HEK293T (cell line): ENCODE measurements around the gene CYP1B1.

Experiments used
- ARNT ChIP-seq: fragments of 450-650 bp; IDR thresholded peaks from 2 replicates; pipeline ENCODE4 v1.6.1; 2017; ENCODE audit warnings: mild to moderate bottlenecking
- BHLHE40 ChIP-seq: fragments of 450-650 bp; IDR thresholded peaks from 2 replicates; pipeline ENCODE4 v1.6.1; 2016; ENCODE audit warnings: mild to moderate bottlenecking, moderate library complexity, borderline replicate concordance
- ELF4 ChIP-seq: fragments of 450-650 bp; IDR thresholded peaks from 2 replicates; pipeline ENCODE4 v1.6.1; 2017; ENCODE audit warnings: antibody characterized with exemption
- FOXA1 ChIP-seq: fragments of 450-650 bp; IDR thresholded peaks from 2 replicates; pipeline ENCODE4 v1.6.1; 2016; ENCODE audit warnings: mild to moderate bottlenecking
- FOXK2 ChIP-seq: fragments of 450-650 bp; IDR thresholded peaks from 2 replicates; pipeline ENCODE4 v1.6.1; 2016; ENCODE audit warnings: mild to moderate bottlenecking
- FOXM1 ChIP-seq: fragments of 450-650 bp; IDR thresholded peaks from 2 replicates; pipeline ENCODE4 v1.6.1; 2017; ENCODE audit warnings: mild to moderate bottlenecking, borderline replicate concordance
- HDGF ChIP-seq: fragments of 450-650 bp; IDR thresholded peaks from 2 replicates; pipeline ENCODE4 v1.6.1; 2017; ENCODE audit warnings: antibody characterized with exemption, borderline replicate concordance
- L3MBTL2 ChIP-seq: fragments of 450-650 bp; conservative IDR thresholded peaks from 2 replicates; pipeline ENCODE4 v1.6.1; 2016; ENCODE audit warnings: mild to moderate bottlenecking
- LEF1 ChIP-seq: fragments of 450-650 bp; IDR thresholded peaks from 2 replicates; pipeline ENCODE4 v1.6.1; 2017; ENCODE audit warnings: mild to moderate bottlenecking, borderline replicate concordance
- NFRKB ChIP-seq: fragments of 450-650 bp; IDR thresholded peaks from 2 replicates; pipeline ENCODE4 v1.6.1; 2016; ENCODE audit warnings: mild to moderate bottlenecking, moderate library complexity
- SP1 ChIP-seq: fragments of 450-650 bp; IDR thresholded peaks from 2 replicates; pipeline ENCODE4 v1.6.1; 2017
- TARDBP ChIP-seq: fragments of 450-650 bp; IDR thresholded peaks from 2 replicates; pipeline ENCODE4 v1.6.1; 2016
- ZNF384 ChIP-seq: fragments of 450-650 bp; IDR thresholded peaks from 2 replicates; pipeline ENCODE4 v1.6.1; 2016

DNA sequence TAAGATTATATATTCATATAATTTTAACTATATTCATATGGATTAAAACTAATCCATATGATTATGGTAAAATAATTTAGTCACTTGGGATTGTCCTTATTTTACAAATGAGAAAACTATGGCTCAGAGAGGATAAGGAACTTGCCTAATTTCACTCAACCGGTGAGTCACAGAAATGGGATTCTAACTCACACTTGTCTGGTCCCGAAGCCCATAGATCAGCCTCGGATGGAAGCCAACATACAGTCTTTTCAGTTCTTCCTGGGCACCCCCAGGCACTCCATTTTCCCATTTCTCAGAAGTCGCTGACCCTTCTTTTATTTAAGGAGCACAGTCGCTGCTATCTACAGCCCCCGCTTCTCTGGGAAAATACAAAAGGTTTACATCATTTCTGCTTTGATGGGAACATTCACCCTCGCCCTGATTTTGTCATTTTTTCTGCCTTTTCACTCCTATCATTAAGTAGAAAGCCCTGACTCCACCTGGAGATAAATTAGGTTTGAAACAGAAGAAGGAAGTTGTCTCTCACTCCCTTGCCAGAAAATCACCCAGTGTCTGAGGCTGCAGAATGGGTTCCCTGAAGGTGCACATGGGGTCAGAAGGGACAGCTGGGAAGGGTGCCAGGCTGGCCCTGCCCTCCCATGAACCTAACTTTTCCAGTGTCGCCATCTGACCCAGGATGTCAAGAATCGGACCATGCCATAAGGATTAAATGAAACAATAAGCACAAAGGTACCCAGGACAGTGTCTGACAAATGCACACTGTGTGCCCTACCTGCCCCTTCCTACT is 36.6 kb downstream of the CYP1B1 start:
- TF ChIP-seq SP1 (no peak), FOXK2 (no peak), ELF4 (no peak), NFRKB (no peak), ARNT (no peak), BHLHE40 (no peak), LEF1 (no peak), TARDBP (no peak), FOXA1 (no peak), ZNF384 (no peak), FOXM1 (no peak), HDGF (no peak), L3MBTL2 (no peak)
